Hematopoietic multipotent progenitor cell treated with erythropoietin and hydrocortisone succinate and interleukin-3 and kit ligand, for 6 days (in vitro differentiated cells): ENCODE data around the gene GRIA1.

Experiments used
- DNase-seq: peaks from one replicate; pipeline ENCODE4 v3.0.0-alpha.2; 2015

Gene GRIA1

DNA sequence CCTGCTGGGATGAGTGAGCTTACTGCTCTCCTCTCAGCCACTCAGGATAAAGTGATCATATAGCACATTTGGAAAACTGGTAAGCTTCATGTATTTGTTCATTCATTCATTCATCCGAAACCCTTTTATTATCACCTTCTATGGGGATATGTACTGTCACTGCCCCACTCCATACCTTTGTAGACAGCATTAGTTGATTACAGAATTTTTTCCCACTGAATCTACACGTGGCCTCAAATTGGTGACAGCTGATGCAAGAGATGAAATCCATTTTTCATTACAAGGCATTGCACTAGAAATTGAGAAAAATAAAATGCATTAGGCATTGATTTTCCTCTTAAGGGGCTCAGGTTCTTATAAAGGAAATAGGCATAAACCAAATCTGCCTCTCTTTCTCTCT lies 9.7 kb downstream of the GRIA1 start:
- no peak for DNase-seq

DNA sequence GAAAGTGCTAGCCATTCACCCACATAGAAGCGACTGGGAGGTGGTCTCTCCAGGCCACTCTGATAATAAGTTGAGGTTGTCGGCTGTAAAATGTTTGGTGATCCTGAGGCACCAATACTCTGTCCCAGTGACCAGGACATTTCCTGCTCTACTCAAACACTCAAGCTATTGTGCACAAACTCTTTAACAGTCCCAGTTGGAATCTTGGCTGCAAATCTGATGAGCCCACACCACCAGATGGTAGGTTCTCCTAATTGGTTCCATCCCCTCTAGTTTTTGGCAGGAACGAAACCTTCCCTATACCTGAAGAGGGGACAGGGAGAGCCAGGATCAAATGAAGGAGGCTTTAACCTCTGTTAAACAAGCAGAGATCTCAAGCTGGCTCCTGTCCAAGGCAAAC lies 14.3 kb downstream of the GRIA1 start:
- DNase-seq, result no peak

DNA sequence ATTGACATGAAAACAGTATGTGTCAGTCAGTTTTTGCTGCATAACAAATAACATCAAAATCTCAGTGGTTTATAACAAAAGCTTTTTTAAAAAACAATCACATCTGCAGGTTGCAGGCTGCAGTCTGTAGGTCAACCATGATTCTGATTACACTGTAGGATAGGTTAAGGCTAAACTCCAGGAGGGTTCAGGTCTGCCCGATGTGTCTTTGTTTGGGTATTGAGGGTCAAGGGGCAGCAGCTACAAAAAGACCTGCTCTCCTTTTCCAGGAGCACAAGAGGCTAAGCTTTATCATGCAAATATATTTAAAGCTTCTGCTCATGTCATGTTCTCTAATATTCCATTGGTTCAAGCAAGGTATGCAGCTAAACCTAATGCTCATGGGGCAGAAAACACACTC lies 18.2 kb downstream of the GRIA1 start:
- no peak for DNase-seq

DNA sequence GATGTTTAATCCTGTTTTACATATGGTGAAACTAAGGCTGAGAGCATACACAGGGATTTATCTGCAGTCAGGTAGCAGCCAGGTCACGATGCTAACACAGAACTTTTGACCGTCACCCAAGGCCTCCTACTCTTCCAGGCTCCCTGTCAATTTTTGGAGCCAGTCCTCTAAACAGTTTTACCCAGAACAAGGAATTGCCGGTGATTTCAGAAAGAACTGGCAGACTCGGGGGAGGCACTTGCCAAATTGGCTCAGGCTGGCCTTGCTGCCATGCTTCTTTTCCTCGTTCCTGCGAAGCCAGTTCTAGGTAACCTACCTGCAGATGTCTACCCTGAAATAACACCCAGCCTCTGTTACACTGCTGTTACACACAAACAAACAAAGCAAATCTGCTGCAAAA lies 21.2 kb downstream of the GRIA1 start:
- no peak for DNase-seq

DNA sequence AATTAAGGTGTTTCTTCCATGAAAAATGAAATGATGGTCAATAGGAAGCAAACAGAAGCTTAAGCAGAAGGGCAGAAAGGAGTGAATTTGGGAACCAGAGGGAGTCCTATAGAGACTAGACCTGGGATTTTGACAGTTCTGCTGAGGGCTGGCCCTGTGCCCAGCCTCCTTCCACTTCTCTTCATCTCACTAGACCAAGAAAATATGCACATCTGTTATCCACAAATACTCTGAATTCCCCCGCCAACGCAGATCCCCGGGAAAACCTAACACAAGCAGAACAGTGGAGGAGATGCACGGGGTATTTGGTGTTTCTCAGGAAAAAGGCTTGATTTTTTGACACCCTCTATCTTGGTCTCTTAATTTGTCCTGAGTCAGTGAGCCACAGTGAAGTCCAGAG lies 22.7 kb downstream of the GRIA1 start:
- DNase-seq, result no peak

DNA sequence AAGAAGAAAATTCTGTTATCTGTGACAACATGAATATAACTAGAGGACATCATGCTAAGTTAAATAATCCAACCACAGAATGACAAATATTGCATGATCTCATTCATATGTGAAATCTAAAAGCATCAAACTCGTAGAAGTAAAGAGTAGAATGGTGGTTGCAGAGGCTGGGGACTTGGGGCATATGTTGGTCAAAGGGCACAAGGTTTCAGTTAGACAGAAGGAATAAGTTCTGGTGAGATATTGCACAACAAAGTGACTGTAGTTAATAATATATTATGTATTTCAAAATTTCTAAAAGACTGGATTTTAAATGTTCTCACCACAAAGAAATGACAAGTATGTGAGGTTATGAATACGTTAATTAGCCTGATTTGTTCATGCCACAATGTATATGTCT lies 24.8 kb downstream of the GRIA1 start:
- DNase-seq, result no peak

DNA sequence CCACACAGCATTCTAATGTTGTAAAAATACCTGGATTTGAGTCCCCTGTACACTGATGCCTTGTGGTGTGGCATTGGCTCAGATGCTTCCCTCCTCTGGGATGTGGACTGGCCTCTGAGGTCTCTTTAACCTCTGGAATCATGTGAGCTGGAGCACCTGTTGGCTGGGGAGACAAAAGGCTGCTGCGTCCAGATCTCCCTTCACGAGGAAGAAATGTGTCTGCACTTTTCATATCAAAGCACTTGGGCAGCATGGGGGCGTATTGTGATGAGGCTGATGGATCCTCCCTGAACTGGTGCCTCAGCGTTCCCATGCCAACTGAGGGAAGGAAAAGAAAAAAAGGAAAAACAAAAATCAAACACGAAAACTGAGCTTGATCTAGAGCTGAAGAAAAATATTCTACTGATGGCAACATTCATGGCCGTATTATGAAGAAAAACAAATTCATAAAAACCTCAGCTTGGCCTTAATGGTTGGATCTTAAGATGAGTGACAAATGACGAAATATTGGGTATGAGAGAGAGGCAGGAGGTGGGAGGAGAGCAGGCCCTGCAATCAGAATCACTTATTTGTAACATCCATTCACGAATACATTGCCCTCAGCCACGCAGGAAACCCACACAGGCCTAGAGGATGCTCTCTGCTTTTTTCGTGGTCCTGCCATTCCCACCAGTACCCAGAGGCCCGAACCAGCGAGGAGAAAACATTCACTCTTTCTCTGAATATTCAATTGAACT lies 26.2 kb downstream of the GRIA1 start:
- DNase-seq, result no peak

DNA sequence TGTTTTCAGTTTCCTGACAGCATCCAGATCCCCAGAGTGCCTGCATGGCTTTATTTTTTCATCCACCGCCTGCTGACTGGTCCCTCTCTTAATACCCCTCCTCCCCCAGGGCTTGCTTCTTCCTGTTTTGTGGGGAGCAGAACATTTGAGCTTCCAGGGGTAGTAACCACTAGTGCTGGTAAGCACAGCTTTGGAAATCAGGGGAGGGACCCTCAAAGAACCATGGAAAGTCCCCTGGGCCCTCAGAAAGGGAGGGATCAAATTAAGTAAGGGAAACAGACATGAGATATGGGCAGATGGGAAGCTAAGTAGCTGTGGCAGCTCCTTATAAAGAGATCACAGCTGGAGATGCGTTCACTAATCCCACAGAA lies 26.8 kb downstream of the GRIA1 start:
- no peak for DNase-seq

DNA sequence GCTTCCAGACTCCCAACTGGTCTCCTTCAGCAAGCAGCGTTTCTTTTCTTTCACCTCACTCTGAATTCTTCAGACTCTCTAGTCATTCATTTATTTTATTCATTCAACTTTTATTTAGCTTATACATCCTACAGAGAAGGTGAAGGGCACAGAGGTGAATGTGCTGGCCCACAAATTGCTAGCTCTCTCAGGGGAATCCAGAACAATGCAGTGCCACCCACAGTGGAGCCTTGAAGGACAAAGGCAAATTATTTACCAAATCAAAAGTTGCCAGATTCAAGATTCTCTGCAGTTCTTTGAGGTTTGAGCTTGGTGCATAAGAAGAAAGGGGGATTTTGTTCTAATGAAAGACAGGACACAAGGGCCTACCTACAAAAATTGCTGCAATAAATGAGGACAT lies 29.7 kb downstream of the GRIA1 start:
- DNase-seq, result no peak

DNA sequence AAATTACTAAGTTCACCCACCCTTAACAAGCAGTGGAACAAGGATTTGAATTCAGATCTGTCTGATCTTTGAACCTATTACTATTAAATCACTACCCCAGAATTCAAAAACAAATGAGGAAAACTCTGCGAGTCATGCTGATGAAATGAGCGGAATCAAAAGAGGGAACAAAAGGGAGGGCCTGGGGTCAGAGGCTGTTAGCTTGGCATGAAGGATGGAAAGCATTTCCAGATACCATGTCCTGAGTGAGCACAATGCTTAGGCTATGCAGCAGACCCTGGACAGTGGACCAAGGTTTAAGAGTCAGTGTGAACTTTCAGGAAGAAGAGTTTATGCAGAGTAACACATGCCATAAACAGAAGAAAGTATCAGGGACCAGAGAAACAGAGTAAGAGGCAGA lies 30.5 kb downstream of the GRIA1 start:
- no peak for DNase-seq

DNA sequence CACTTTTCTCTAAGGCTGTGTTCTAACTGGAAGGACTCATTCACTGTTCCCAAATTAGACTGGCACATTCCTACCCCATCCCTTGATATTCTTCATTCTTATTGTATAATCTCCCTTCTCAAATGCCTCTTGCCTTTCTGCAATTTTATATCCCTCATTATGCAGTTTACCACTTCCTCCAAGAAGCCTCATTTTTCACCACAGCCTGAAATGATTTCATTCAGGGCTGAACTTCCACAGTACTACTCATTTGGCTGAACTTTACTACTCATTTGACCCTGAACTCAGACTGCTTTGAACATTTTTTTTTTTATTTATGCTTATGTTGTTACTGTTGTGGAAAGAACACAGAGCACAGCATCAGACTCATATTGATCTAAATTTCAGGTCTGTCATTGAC lies 32.7 kb downstream of the GRIA1 start:
- DNase-seq, result no peak

DNA sequence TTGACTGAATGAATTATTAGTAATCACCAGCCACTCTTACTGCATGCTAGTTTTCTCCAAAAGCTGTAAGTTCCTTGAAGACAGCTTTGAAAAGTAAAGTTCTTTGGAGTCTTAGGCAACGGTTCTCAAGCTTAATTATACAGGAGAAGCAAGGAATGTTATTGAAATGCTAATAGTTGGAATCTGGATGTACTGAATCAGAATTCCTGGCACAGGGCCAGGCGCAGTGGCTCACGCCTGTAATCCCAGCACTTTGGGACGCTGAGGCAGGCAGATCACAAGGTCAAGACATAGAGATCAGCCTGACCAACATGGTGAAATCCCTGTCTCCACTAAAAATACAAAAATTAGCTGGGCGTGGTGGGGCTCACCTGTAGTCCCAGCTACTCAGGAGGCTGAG lies 33.4 kb downstream of the GRIA1 start:
- no peak for DNase-seq

DNA sequence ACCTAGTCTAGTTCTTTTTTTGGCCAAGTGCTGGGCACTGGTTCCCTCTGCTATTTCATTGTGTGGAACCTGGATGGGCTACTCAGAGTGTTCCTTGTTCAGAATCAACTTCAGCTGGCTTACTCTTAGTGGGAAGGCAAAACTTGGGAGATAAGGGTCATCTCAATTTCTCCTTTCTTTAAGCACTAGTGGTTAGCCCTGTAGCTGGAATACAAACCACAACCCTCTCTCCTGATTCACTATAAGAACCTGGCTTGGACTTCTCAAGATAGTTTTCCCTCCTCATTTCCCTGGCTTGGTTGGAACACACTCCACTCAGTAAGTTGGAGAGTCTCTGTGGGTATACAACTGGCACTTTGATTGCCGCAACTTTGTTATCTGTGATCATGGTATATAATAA lies 35.1 kb downstream of the GRIA1 start:
- no peak for DNase-seq

DNA sequence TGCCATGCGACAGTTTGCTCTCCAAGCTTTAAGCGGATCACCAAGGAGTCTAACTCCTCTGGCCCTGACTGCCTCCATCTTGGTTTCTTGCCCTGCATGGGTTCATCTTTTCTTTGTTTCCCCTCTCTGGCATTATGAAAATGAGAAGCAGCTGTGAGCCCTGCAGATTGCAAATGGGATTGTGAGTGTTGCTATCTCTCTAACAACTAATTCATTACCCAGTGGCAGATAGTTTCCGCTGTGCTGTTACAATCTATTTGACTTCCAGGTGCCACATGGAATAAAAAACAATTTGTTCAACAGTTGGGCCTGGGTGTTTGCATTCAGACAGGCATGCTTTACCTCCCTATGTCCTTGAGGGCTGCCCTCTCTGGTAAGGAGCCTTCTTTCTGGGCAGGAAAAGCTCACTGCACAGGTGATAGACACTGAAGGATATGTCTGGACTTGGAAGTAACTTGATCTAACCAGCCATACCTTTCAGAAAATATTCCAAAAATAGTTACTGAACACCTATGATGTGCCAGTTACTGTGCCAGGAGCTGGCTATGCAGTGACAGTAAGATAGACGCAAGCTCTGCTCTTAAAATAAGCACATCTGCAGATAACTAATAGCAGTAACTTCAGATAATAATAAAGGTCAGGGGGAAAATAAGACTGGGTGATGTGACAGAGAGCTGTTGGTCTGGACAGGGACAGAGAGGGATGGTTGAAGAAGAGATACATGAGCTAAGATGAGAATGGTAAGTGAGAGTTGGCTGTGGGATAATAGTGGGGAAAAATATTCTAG lies 40.1 kb downstream of the GRIA1 start:
- DNase-seq, result no peak

DNA sequence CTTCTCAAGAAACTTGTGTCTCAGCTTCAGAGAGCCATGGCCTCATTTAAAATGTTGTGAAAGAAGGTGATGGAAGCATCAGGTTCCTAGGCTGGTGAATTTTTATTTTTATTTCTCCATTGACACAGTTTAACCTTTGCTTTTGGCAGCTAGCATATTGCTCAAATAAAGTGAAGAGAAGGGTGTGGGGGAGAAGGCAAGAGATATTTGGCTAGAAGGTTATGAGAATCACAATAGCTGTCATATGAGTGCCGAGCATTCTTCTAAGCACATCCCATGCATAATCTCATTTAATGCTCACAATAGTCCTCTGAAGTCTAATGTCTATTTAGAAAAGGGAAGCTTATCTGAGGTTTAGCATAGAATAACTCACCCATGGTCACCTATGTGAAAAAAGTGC lies 43.1 kb downstream of the GRIA1 start:
- no peak for DNase-seq

DNA sequence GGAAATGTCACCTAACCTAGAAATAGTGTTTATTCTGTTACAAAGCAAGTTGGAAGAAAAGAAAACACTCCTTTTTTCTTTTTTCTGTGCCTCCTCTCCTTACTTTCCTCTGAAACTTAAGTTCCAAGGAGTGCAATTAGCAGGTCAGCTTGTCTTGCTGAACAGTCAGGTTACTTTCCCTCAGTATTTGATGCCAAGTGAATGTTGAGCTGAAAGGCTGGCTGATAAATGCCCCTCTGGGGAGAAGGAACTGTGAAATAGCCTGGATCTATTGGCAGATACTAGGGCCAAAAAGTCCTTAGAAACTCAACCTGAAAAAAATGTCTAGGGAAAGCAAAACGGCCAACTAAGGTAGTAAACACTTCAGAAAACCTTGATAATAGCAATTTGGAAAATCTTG lies 43.6 kb downstream of the GRIA1 start:
- DNase-seq, result no peak

DNA sequence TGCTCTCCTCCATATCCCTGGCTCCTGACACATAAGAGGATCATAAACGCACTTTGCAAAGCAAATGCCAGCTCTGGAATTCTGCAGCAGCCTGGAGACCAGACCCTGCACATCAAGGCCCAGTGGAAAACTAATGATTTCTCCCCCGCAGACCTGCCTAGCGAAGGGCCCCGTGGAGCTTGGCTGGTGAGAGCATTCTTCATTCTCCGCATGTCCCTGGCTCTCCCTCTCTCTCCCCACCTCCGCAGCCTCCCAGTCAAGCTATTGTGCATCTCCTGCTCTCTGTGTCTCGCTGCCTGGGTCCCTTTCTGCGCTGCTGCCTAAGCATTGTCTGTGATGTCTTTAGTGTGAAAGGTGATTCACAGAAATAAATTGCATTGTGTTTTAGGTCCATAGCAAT lies 46.7 kb downstream of the GRIA1 start:
- no peak for DNase-seq

DNA sequence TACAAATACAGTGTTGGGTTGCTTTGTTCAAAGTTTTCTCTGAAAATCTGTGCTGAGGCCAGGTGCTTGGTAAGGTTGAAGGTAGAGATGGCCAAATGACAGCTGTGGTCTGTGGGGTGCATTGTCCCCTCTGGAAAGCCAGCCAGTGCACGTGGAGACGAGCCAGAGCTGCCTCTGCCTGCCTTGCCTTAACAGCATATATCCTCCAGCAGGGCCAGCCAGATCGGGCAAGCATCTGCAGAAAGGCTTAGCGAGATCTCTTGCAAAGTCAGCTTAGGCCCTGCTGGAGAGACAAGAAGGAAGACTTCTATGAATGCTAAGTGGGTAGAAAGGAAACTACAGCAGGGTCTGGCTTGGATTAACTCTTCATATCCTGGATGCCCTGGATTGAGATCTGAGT lies 49.5 kb downstream of the GRIA1 start:
- no peak for DNase-seq

DNA sequence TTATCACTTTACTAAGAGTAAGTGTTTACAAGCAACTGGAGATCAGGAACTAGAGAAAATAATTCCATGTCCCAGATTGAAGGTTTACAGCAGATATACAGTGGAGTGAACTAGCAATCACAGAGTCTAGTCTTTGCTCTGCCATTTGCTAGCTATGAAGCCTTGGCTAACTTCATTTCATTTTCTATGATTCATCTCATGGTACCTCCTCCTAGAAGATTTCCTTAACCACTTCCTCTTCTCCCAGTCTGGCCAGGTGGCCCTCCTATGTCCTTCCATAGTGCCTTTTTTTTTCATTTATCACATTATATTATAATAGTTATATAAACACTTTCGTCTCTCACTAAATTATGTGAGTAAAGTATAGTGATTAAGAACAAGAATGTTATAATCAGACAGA lies 52.1 kb downstream of the GRIA1 start:
- DNase-seq, result no peak

DNA sequence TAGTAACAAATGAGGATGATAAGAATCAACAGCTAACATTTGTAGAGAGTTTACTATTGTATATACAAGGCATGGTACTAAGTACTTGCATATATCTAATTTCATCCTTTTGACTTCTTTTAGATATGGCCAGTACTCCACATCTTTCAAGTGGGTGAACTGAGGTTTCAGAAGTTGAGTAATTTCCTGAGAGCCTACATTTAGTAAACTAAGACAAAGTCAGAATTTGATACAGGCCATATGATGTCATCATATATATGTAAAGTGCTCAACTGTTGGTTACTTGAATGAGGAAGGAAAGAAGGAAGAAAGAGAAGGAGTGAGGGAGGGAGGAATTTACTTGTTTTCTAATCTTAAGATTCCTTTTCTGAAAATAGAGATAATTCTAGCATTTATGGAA lies 52.8 kb downstream of the GRIA1 start:
- DNase-seq, result no peak

DNA sequence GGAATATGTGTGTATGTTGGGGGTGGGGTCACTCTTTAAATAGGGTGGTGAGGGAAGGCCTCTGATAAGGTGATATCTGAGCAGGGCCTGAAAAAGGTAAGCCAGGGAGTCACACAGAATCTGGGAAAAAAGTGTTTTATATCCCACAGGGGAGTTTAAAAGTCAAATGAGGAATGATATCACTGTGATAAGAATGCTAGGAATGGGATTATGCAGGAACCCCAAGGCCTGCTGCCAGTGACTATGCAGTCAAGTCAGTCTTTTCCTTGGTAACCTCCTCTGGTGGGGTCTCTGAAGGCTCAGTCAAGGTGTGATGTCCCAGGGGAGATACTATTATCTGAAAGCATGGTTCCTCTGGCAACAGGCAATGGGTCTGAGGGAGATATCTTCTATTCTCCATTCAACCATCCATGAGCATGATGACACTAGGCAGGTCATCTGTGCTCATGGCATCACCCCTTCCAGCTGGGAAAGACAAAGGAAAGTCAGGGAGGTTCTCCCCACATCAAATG lies 53.5 kb downstream of the GRIA1 start:
- no peak for DNase-seq

DNA sequence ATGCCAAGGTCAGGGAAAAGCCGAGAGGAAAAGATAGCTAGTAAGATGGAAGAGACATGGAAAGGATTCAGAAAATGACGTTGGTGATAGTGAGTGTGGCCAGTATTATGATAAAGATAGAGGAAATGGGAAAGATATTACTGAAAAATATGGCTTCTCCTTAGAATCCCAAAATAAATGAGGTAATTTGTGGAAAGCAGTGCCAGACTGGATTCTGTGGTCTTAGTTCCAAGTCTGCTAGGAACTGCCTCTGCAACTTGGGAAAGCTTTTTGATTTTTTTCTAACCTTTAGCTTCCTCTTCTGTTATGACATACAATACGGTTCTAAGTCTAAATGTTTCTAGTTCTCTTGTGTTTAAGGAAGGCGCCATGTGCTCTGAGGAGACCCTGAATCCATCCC lies 54.2 kb downstream of the GRIA1 start:
- no peak for DNase-seq

DNA sequence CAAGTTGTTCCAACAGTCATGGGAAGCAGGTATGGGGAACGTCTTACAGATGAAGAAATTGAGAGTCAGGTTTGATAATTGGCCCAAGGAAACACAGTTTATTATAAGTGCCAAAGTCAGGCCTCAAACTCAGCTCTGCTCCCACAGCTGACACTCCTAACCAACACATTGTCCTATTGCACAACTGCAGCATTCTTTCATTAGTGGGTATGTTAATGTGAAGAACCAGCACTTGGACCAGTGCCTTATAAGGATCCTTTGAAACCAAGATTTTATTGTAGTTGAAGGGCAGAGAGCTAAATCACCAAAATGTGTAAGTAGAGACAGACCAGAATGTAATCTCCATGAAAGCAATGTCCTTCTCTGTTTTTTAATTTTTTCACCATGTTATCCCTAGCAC lies 56.1 kb downstream of the GRIA1 start:
- DNase-seq, result no peak

DNA sequence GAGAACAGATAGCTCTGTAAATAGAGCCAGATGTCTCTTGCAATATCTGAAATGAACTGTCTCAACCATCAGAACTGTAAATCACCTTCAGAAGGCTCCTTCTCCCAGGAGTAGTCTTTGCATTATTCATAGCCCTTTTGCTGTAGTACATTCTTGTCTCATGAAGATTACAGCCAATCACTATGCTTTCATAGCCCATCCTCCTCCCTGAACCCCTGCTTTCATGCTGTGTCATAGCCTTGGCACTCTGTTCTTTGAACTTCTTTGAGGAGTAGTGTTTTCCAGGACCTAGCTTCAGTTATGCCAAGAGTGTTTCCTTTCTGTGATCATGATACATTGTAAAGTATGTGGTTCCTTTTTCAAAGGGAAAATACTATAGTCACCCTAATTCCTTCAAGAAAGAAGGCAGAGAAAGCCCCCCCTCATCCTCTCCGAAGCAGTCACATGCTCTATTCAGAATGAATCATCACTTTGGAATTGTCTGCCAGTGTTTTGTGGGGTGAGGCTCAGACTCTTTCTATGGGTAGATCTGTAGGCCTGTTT lies 61.1 kb downstream of the GRIA1 start:
- no peak for DNase-seq
